DMS79 (cell line): Measurements from ENCODE around the gene NHSL2.
A peak's percentile ranks its signal among the peaks of the same experiment; 100 is the strongest.

ENCODE experiments used
- DNase-seq: peaks from one replicate; lab custom pipeline; 2025; lab: John Stamatoyannopoulos, UW

The NHSL2 gene

GRCh38 chrX:72110051-72110875 lies 199.6 kb downstream of the NHSL2 start:
- no peak for DNase-seq

DNA sequence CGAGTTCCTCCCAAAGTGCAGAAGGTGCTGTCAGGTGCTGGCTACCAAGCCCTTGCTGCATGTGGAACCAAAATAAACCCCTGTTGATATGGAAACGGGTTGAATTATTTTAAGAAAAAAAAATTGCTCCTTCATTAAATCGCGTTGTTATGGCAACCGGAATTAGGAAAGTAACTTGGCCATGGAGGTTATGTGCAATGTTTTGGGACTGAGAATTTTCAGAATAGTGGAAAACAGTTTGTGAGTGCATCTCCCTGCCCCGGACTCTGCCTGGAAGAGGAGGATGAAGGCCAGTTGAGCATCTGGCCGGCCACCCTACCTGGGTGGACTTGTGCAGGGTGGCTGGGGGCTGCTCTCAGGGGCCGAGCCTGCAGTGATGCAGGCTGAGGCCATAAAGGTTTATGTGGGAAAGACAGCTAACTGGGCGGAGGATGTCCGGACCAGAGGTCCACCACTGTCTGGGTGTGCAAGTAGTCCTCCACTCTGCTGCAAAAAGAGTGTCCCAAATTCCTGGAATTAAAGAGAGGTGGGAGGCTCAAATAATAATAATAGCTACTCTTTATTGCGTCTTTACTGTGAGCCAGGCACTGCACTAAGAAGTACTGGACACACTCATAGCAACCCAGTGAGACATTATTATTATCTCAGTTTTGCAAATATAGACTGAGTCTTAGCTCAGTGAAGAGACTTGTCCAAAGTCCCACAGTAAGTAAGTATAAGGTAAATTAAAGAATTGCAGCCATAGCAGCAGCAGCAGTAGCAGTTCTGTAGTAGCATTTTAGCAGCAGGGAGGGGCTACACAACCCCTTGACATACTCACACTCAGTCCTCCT lies 200.4 kb downstream of the NHSL2 start:
- DNase-seq = no peak

- no peak for DNase-seq
Measured at GRCh38 chrX:72113461-72113860, 202.8 kb downstream of the NHSL2 start.

DNA sequence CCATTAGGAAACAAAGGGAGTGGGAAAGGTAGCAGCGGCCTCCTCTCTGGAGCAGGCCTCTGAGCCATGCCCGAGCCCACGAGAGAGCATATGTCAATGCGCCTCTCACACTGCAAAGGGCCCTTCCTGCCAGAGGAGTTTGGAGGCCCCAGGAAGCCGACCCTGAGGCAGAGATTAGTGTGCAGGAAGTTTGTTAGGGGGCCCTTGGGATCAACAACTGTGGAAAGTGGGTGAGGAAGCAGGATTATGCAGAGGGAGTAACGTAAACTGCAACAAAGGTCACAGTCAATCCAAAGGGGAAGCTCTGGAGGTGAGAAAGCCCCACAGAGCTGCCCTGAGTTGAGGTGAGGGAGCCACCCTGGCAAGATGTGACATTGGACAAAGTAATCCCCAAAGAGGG lies 203.7 kb downstream of the NHSL2 start:
- no peak for DNase-seq

- no peak for DNase-seq
Measured at GRCh38 chrX:72114807-72115206, 204.2 kb downstream of the NHSL2 start.

- DNase-seq = no peak
Measured at GRCh38 chrX:72115380-72115779, 204.7 kb downstream of the NHSL2 start.

DNA sequence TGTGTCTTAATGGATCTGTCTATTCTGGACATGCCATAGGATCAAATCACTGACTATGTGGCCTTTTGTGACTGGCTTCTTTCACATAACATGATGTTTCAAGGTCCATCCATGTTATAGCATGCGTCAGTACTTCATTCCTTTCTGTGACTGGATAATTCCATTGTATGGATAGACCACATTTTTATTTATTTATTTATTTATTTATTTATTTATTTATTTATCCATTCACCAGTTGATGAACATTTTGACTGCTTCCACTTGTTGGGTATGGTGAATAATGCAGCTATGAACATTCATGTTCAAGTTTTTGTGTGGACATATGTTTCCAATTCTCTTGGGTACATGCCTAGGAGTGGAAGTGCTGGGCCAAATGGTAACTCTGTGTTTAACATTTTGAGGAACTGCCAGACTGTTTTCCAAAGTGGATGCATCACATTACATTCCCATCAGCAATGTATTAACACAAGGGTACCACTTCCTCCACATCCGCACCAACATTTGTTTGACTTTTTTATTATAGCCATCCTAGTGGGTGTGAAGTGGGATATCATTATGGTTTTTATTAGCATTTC lies 207.1 kb downstream of the NHSL2 start:
- no peak for DNase-seq

DNA sequence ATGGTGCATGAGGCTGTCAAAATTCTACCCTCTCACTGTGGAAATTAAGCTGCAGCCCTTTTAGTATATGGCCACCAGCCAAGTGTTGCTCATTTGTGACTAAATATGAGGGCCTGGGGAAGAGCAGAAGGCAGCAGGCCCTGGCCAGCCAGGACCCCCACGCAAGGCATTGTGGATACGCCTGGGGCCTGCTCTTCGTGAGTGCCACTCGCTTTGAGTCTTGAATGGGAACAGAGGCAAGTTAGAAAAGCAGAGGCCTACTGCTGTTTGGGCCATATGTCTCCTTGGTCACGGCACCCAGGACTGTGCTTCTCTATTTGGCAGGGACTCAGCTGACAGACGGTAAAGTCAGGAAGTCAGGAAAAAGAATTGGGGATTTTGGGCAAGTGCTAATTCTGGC lies 210.2 kb downstream of the NHSL2 start:
- DNase-seq = peak; percentile 64

GRCh38 chrX:72121383-72121782 lies 210.7 kb downstream of the NHSL2 start:
- peak; percentile 43 for DNase-seq

GRCh38 chrX:72122621-72123337 lies 212.1 kb downstream of the NHSL2 start:
- DNase-seq = no peak

DNA sequence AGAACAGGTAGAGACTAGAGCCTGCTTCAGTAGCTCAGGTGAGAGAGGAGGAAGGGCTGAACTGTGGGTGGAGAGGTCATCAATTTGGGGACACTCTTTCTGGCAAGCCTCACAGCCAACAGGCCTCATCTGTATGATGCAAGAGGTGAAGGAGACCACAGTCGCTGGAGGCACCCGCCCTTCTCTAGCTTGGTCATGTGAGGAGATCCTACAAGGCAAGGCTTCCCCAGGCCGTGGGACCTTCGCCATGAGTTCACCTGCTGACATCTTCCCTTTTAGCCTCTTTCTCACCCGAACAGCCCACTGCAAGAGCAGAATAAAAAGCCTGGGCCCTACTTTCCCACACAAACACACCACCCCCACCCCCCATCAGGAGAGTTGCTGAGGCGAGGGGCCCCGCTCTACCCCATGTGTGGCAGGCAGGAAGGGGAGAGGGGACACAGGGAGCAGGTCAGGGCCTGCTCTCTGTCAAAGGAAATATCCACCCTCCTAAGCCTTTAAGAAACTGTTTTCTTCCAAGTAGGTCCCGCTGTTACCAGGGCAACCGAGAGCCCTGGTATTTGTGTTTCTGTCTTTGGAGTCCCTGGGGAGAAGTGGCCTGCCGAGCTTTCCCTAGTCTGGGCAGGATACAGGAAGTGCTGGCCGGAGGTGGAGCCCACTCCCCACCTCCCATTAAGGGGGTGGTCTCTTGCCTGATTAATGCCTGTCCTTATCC lies 213.0 kb downstream of the NHSL2 start:
- DNase-seq = peak; percentile 34

DNA sequence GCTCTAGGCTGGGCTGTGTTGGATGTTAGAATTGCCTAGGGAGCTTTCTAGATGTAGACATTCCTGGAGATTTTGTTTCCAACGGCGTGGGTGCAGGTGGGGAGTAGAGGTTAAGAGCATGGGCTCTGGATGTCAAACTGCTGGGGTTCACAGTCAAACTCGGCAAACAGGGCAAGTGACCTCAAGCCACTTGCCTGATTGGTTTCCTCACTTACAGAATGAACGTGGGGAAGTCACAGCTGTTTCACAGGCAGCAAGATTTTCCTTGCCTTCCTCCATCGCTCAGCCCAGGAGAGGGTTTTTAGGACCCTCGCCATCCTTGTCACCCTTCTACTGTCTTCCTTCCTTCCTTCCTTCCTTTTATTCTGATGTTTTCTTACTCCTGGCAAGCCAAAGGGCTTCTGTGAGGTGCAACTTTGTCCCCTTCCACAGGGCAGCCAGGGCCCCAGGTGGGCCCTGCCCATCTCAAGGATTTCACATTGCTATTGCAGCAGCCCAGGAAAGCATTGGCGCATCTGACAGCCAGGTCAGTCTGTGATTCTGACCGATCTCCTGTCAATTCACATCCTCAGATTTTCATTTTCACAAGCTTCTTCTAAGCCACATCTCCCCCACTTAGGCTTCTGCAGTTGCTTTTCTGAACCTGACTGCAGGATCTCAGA lies 214.0 kb downstream of the NHSL2 start:
- no peak for DNase-seq

DNA sequence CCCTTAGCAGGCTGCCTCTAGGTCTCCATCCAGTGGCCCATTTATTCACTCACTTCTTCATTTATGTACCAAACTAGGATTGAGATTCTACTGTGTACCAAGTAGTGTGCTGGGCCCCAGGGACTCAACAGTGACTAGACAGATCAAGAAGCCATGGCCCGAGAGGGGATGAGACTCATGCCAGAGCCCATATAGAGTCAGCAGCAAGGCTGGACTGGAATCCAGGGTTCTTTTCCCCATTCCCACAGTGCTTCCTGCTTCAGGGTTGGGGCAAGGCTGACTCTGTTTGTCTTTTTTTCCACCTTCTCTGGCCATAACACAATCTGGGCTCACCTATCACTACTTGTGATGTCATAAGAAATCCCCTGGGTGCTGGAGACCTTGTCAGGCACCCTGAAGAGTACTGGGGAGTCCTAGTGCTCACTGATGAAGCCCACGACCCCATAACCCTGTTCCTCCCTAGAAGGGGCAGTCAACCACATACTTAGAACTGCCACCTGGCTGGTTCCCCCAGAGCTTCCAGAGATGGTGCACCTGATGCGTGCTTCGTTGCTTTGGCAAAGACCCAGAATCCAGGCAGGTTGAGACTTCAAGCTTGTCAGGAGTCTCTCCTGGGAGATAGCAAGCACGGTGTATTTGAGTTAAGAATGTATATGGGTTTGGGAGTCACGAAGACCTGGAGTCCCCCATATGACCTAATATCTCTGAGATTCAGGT lies 214.8 kb downstream of the NHSL2 start:
- peak; percentile 66 for DNase-seq

DNA sequence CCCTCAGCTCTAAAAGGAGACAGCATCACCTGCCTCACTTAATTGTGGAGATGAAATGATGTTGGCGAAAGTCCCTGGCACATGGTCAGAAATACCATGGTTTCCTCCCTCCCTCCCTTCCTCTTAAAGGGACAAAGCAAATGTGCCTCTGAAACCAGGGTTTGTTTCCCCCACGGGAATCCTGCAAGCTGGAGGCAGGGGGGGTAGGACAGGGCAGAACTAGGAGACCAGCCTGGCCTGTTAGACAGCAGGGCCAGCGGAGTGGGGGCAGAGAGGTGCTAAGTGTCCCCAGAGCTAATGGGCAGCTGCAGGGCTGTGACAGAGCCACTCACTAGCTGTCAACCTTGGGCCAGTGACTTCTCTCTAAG lies 215.4 kb downstream of the NHSL2 start:
- DNase-seq = no peak

DNA sequence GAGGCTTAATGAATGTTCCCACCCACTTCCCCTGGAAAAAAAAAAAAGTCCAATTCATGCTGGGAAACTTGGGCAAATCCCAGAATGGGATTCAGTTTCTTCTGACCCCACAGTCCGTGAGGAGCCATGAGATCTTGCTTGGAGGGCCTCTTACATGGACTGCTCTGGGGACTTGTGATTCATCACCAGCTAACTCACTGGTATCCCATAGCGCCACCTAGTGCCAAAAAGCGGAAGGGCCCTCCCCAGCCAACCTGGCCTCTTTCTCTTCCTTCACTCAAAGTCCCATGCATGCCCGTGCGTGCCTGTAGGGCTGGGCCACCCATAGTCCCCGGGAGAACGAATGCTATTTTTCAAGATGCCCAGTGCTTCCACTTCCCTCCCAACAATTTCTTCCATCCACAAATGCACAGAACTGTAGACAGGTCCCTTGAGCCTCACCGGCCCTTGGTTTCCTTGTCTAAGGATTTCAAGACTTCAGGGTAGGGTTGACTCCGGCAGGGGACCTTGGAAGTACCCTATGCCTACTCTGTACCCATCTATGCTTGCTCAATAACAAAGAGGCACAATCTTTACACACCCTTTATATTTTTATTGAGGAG lies 216.0 kb downstream of the NHSL2 start:
- DNase-seq = peak; percentile 59

- no peak for DNase-seq
Measured at GRCh38 chrX:72127332-72127731, 216.7 kb downstream of the NHSL2 start.

- DNase-seq = no peak
Measured at GRCh38 chrX:72128183-72128834, 217.7 kb downstream of the NHSL2 start.

GRCh38 chrX:72128881-72129280 lies 218.2 kb downstream of the NHSL2 start:
- no peak for DNase-seq

DNA sequence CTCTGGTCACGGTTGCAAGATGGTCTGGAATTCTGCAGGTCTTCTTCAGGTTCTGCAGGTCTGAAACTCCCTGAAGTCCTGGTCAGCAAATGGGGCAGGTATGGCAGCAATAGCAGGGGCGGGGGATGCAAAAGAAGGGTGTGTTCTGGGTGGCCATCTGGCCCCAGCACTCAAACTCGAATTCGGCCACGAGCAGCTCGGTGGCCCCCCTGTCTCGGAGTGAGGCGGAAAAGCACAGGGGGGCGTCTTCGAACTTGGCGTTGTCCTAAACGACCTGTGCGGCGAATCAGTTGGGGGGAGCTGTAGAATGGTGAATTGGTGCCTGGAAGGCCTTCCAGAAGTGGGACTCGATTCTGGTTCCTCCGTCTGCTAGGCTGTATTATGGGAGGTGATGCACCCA lies 219.0 kb downstream of the NHSL2 start:
- no peak for DNase-seq
